ENCODE results near the gene AGPAT2. TPM values are rescaled to one million over a fixed set of nuclear protein-coding genes. Genes with fewer than 3 reads are reported as not detected.

Gene AGPAT2
- total RNA-seq, 4 donors from 2014 or later = 300 to 1,989 (median 392) TPM

GRCh38 chr9:136629001-136629878, 58.0 kb downstream of the AGPAT2 start:
- TF ChIP-seq CTCF (IDR thresholded peaks at IDR 0.05; ENCODE audit: low read depth) = no peak

GRCh38 chr9:136628268-136628667, 59.0 kb downstream of the AGPAT2 start:
- TF ChIP-seq CTCF (IDR thresholded peaks at IDR 0.05; ENCODE audit: low read depth) = no peak

- no peak for TF ChIP-seq CTCF (IDR thresholded peaks at IDR 0.05; ENCODE audit: low read depth)
Observed at GRCh38 chr9:136627703-136628102, 59.6 kb downstream of the AGPAT2 start.

GRCh38 chr9:136626740-136627642, 60.3 kb downstream of the AGPAT2 start:
- TF ChIP-seq CTCF (IDR thresholded peaks at IDR 0.05; ENCODE audit: low read depth) = no peak

DNA sequence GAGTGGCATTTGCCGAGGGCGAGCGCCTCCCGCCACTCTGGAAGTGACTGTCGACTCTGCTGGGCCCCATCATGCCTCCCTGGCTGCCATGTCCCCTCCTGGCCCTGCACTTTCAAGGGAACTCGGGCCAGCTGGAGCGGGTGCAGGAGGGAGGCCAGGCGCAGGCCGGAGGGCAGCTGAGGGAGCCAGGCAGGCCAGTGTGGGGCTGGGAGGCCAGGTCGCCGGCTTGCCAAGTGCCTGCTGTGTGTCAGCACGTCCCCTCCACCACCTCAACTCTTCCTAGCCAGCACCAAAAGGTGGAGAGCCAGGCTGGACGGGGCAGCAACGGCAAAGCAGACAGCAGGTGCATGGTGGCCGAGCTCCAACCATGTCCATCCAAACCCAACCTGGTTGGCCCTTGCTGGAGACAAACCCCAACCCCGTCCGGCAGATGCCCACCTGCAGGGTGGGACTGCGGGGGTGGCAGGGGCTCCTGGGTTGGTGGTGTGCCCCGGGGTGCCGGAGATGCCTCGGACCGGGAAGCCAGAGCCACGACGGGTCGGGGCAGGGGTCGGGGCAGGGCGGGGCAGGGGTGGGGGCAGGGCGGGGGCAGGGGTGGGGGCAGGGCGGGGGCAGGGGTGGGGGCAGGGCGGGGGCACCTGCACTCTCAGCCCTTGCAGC, 61.1 kb downstream of the AGPAT2 start:
- no peak for TF ChIP-seq CTCF (IDR thresholded peaks at IDR 0.05; ENCODE audit: low read depth)

GRCh38 chr9:136625101-136626065, 61.9 kb downstream of the AGPAT2 start:
- TF ChIP-seq CTCF (IDR thresholded peaks at IDR 0.05; ENCODE audit: low read depth) = no peak

Data from subcutaneous adipose tissue (tissue), 4 donors.